ENCODE results near the gene WNT3.

The WNT3 gene

GRCh38 chr17:46833840-46834208 is 15.3 kb upstream of the WNT3 start:
- Mint-ChIP-seq H3K27ac (peak overlapping the region; percentile 51), H3K4me3 (no peak overlapping the region), H3K4me1 (peaks cover 36% of the 10 kb centered on the region), H3K9me3 (no peaks in the 10 kb centered on the region), H3K27me3 (ENCODE audit: low read depth, poor library complexity) (peaks cover 23% of the 10 kb centered on the region), H3K36me3 (ENCODE audit: low read depth) (no peaks in the 10 kb centered on the region)
- no peak for TF ChIP-seq CTCF (IDR thresholded peaks at IDR 0.05)
- DNase-seq, result no peak

- Mint-ChIP-seq H3K4me1 (peaks cover 36% of the 10 kb centered on the region), H3K9me3 (no peaks in the 10 kb centered on the region), H3K36me3 (ENCODE audit: low read depth) (no peaks in the 10 kb centered on the region), H3K27ac (peak overlapping the region; percentile 77), H3K27me3 (ENCODE audit: low read depth, poor library complexity) (peaks cover 26% of the 10 kb centered on the region), H3K4me3 (no peak overlapping the region)
- no peak for DNase-seq
- no peak for TF ChIP-seq CTCF (IDR thresholded peaks at IDR 0.05)
These were observed 14.7 kb upstream of the WNT3 start for GRCh38 chr17:46832945-46833839.

GRCh38 chr17:46832331-46832821 is 13.9 kb upstream of the WNT3 start:
- H3K4me3 Mint-ChIP-seq, result no peak overlapping the region
- H3K9me3 Mint-ChIP-seq, result no peaks in the 10 kb centered on the region
- H3K27me3 Mint-ChIP-seq (ENCODE audit: low read depth, poor library complexity), result peaks cover 28% of the 10 kb centered on the region
- no peaks in the 10 kb centered on the region for H3K36me3 Mint-ChIP-seq (ENCODE audit: low read depth)
- TF ChIP-seq CTCF (IDR thresholded peaks at IDR 0.05), result no peak
- DNase-seq, result no peak
- H3K4me1 Mint-ChIP-seq, result peaks cover 36% of the 10 kb centered on the region
- H3K27ac Mint-ChIP-seq, result peak overlapping the region; percentile 42

GRCh38 chr17:46831573-46832330 is 13.3 kb upstream of the WNT3 start:
- Mint-ChIP-seq H3K36me3 (ENCODE audit: low read depth) (no peaks in the 10 kb centered on the region), H3K4me3 (no peak overlapping the region), H3K27ac (no peak overlapping the region), H3K4me1 (peaks cover 36% of the 10 kb centered on the region), H3K27me3 (ENCODE audit: low read depth, poor library complexity) (peaks cover 34% of the 10 kb centered on the region), H3K9me3 (no peaks in the 10 kb centered on the region)
- DNase-seq, result no peak
- TF ChIP-seq CTCF (IDR thresholded peaks at IDR 0.05), result no peak

- DNase-seq, result no peak
- no peaks in the 10 kb centered on the region for H3K9me3 Mint-ChIP-seq
- H3K4me3 Mint-ChIP-seq, result no peak overlapping the region
- no peak overlapping the region for H3K27ac Mint-ChIP-seq
- H3K36me3 Mint-ChIP-seq (ENCODE audit: low read depth), result no peaks in the 10 kb centered on the region
- H3K27me3 Mint-ChIP-seq (ENCODE audit: low read depth, poor library complexity), result peaks cover 52% of the 10 kb centered on the region
- no peak for TF ChIP-seq CTCF (IDR thresholded peaks at IDR 0.05)
- H3K4me1 Mint-ChIP-seq, result peaks cover 13% of the 10 kb centered on the region
These were observed 8.8 kb upstream of the WNT3 start for GRCh38 chr17:46827274-46827673.
